Natural killer cell (primary cell): ENCODE data around the gene OR8G5. TPM values are rescaled to one million over a fixed set of nuclear protein-coding genes. Genes with fewer than 3 reads are reported as not detected.

Experiments
- ATAC-seq, 3 donors: fragments of 150-1000 bp in 2 of 3; fragments of 200-7000 bp in 1 of 3; cut with Tn5 transposase; 1 replicate in 1 of 3; 2 replicates in 2 of 3; pipeline ENCODE4 v1.10.0; 2021; ENCODE audit warnings: mild to moderate bottlenecking in 2 of 3, moderate library complexity in 2 of 3
- DNase-seq, 2 donors: peaks; one replicate each; pipeline versions ENCODE4 v3.0.0 to v3.0.0-alpha.2; 2013 to 2021; ENCODE audit warnings: mixed read lengths in 1 of 2
- H3K27ac ChIP-seq: one replicate; pipeline ENCODE4 v1.5.1; 2013; ENCODE audit warnings: mild to moderate bottlenecking, low read length
- H3K27me3 ChIP-seq: one replicate; pipeline ENCODE4 v1.6.1; 2013; ENCODE audit warnings: low read length; ENCODE audit not compliant: control insufficient read depth, insufficient read depth
- H3K36me3 ChIP-seq: one replicate; pipeline ENCODE4 v1.6.1; 2013; ENCODE audit warnings: low read length; ENCODE audit not compliant: control insufficient read depth, insufficient read depth
- H3K4me1 ChIP-seq: one replicate; pipeline ENCODE4 v1.6.1; 2013; ENCODE audit warnings: low read length; ENCODE audit not compliant: control insufficient read depth, insufficient read depth
- H3K4me3 ChIP-seq: one replicate; pipeline ENCODE4 v1.5.1; 2013; ENCODE audit warnings: low read length
- H3K9me3 ChIP-seq: one replicate; pipeline ENCODE4 v1.6.1; 2013; ENCODE audit warnings: low read length; ENCODE audit not compliant: control insufficient read depth, insufficient read depth
- H3K27ac Mint-ChIP-seq, 2 donors: one replicate each; pipeline ENCODE4 v1.8.0; 2022; ENCODE audit warnings: mild to moderate bottlenecking in 2 of 2, mixed read lengths in 2 of 2, moderate library complexity in 1 of 2
- H3K27me3 Mint-ChIP-seq, 2 donors: one replicate each; pipeline ENCODE4 v1.8.0; 2022; ENCODE audit warnings: low read depth in 2 of 2, mixed read lengths in 2 of 2
- H3K36me3 Mint-ChIP-seq: one replicate; pipeline ENCODE4 v1.8.0; 2022; ENCODE audit warnings: mixed read lengths
- H3K4me1 Mint-ChIP-seq, 2 donors: one replicate each; pipeline ENCODE4 v1.8.0; 2022; ENCODE audit warnings: mixed read lengths in 2 of 2
- H3K4me3 Mint-ChIP-seq: one replicate; pipeline ENCODE4 v1.8.0; 2022; ENCODE audit warnings: mild to moderate bottlenecking, moderate library complexity, mixed read lengths
- H3K9me3 Mint-ChIP-seq, 2 donors: one replicate each; pipeline ENCODE4 v1.8.0; 2022; ENCODE audit warnings: mixed read lengths in 2 of 2
- WGBS: methylation state at CpG from one replicate; pipeline ENCODE4 v1.1.7; 2013; ENCODE audit warnings: missing lambda C conversion rate; ENCODE audit not compliant: insufficient coverage; 5-methylcytosine and 5-hydroxymethylcytosine counted together
- intact Hi-C: fragments of 100-400 bp; cut with micrococcal nuclease; formaldehyde crosslinking; loops from one replicate; pipeline ENCODE4 v1.14.2; 2022
- total RNA-seq, 4 donors: library from RNA; stranded (reverse); fragments of 120-200 nt in 1 of 4; gene quantifications; one replicate each; pipeline versions ENCODE4 v1.2.3 to v1.2.4, GENCODE V29; 2013 to 2022
- TF ChIP-seq, protein P1 (sequence below): fragments of 200-600 bp; IDR thresholded peaks from one replicate; pipeline ENCODE4 v1.8.0; 2022; ENCODE audit warnings: antibody characterized with exemption

Gene OR8G5
- total RNA-seq, 3 donors from 2014 or later (not counting 1 experiment from before 2014, with no cell fraction given) = not detected

GRCh38 chr11:124210421-124210820 is 45.8 kb upstream of the OR8G5 start:
- H3K36me3 Mint-ChIP-seq = no peaks in the 10 kb centered on the region
- WGBS = 84% methylated on average over 5 of the region's 5 CpGs
- H3K4me1 ChIP-seq = no peaks in the 10 kb centered on the region
- ATAC-seq (no peak), DNase-seq (no peak)
- H3K27me3 Mint-ChIP-seq = peaks cover 0 to 3% of the 10 kb centered on the region in 2 donors
- no peaks in the 10 kb centered on the region for H3K9me3 Mint-ChIP-seq
- no peaks in the 10 kb centered on the region for H3K27me3 ChIP-seq
- H3K9me3 ChIP-seq = no peaks in the 10 kb centered on the region
- no peak overlapping the region for H3K4me3 ChIP-seq
- H3K36me3 ChIP-seq = no peaks in the 10 kb centered on the region
- TF ChIP-seq, protein P1, sequence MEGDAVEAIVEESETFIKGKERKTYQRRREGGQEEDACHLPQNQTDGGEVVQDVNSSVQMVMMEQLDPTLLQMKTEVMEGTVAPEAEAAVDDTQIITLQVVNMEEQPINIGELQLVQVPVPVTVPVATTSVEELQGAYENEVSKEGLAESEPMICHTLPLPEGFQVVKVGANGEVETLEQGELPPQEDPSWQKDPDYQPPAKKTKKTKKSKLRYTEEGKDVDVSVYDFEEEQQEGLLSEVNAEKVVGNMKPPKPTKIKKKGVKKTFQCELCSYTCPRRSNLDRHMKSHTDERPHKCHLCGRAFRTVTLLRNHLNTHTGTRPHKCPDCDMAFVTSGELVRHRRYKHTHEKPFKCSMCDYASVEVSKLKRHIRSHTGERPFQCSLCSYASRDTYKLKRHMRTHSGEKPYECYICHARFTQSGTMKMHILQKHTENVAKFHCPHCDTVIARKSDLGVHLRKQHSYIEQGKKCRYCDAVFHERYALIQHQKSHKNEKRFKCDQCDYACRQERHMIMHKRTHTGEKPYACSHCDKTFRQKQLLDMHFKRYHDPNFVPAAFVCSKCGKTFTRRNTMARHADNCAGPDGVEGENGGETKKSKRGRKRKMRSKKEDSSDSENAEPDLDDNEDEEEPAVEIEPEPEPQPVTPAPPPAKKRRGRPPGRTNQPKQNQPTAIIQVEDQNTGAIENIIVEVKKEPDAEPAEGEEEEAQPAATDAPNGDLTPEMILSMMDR = no peak
- H3K4me3 Mint-ChIP-seq = no peak overlapping the region
- no peaks in the 10 kb centered on the region for H3K4me1 Mint-ChIP-seq
- H3K27ac ChIP-seq = no peak overlapping the region
- intact Hi-C loops = no loop called here
- H3K27ac Mint-ChIP-seq = no peak overlapping the region

- intact Hi-C loops = no loop called here
- TF ChIP-seq, protein P1 = no peak
- H3K36me3 Mint-ChIP-seq = no peaks in the 10 kb centered on the region
- no peaks in the 10 kb centered on the region for H3K9me3 Mint-ChIP-seq
- H3K27me3 Mint-ChIP-seq = peaks cover 0 to 3% of the 10 kb centered on the region in 2 donors
- Histone ChIP-seq H3K4me3 (no peak overlapping the region), H3K36me3 (no peaks in the 10 kb centered on the region), H3K27me3 (no peaks in the 10 kb centered on the region), H3K27ac (no peak overlapping the region), H3K9me3 (no peaks in the 10 kb centered on the region), H3K4me1 (no peaks in the 10 kb centered on the region)
- H3K27ac Mint-ChIP-seq = no peak overlapping the region
- H3K4me1 Mint-ChIP-seq = no peaks in the 10 kb centered on the region
- H3K4me3 Mint-ChIP-seq = no peak overlapping the region
- ATAC-seq = no peak
- no peak for DNase-seq
Measured at GRCh38 chr11:124211321-124211720, 44.9 kb upstream of the OR8G5 start.

- Histone ChIP-seq H3K27me3 (no peaks in the 10 kb centered on the region), H3K36me3 (no peaks in the 10 kb centered on the region), H3K4me3 (no peak overlapping the region), H3K4me1 (no peaks in the 10 kb centered on the region), H3K9me3 (no peaks in the 10 kb centered on the region), H3K27ac (no peak overlapping the region)
- TF ChIP-seq, protein P1 = no peak
- peaks cover 0 to 3% of the 10 kb centered on the region in 2 donors for H3K27me3 Mint-ChIP-seq
- no peaks in the 10 kb centered on the region for H3K36me3 Mint-ChIP-seq
- no peak overlapping the region for H3K4me3 Mint-ChIP-seq
- DNase-seq (no peak), ATAC-seq (no peak)
- no peaks in the 10 kb centered on the region for H3K4me1 Mint-ChIP-seq
- H3K9me3 Mint-ChIP-seq = no peaks in the 10 kb centered on the region
- intact Hi-C loops = no loop called here
- H3K27ac Mint-ChIP-seq = no peak overlapping the region
- 75% methylated on average over 1 of the region's 3 CpGs for WGBS
Measured at GRCh38 chr11:124214027-124214426, 42.1 kb upstream of the OR8G5 start.

- no peak overlapping the region for H3K27ac Mint-ChIP-seq
- H3K4me3 Mint-ChIP-seq = no peak overlapping the region
- H3K4me1 Mint-ChIP-seq = no peaks in the 10 kb centered on the region
- no peaks in the 10 kb centered on the region for H3K9me3 ChIP-seq
- H3K27me3 ChIP-seq = no peaks in the 10 kb centered on the region
- no peaks in the 10 kb centered on the region for H3K27me3 Mint-ChIP-seq
- H3K27ac ChIP-seq = no peak overlapping the region
- no peaks in the 10 kb centered on the region for H3K36me3 ChIP-seq
- TF ChIP-seq, protein P1 = no peak
- no peak for DNase-seq
- H3K36me3 Mint-ChIP-seq = no peaks in the 10 kb centered on the region
- no peak overlapping the region for H3K4me3 ChIP-seq
- H3K4me1 ChIP-seq = no peaks in the 10 kb centered on the region
- intact Hi-C loops = no loop called here
- H3K9me3 Mint-ChIP-seq = no peaks in the 10 kb centered on the region
- ATAC-seq = no peak
Measured at GRCh38 chr11:124219126-124219525, 37.0 kb upstream of the OR8G5 start.
